Panc1 (cell line): ENCODE data around the gene PAAF1. TPM values are rescaled to one million over a fixed set of nuclear protein-coding genes. Genes with fewer than 3 reads are reported as not detected.

ENCODE experiments used
- ATAC-seq: fragments of 200-7000 bp; cut with Tn5 transposase; 2 replicates; pipeline ENCODE4 v1.9.1; 2020; ENCODE audit warnings: mild to moderate bottlenecking, moderate library complexity
- Bru-seq: library from RNA; stranded (reverse); fragments of 400-500 nt; gene quantifications from one replicate; lab custom pipeline; 2021; lab: Mats Ljungman, UMichigan
- BruChase-seq, 2 experiments: library from RNA; stranded (reverse); fragments of 400-500 nt; gene quantifications; one replicate each; lab custom pipeline; 2021; lab: Mats Ljungman, UMichigan
- BruUV-seq: library from RNA; stranded (reverse); fragments of 400-500 nt; replicated peaks from 2 replicates; lab custom pipeline; 2021; lab: Mats Ljungman, UMichigan
- CTCF ChIA-PET: fragments of 300-600 bp; sonication (Branson Sonifier 250); formaldehyde crosslinking; loops from one replicate; lab custom pipeline; 2022; ENCODE audit warnings: antibody characterized with exemption; lab: Charles Lee
- POLR2A ChIA-PET: fragments of 300-600 bp; sonication (Branson Sonifier 250); formaldehyde crosslinking; loops from one replicate; lab custom pipeline; 2022; ENCODE audit warnings: antibody characterized with exemption; lab: Charles Lee
- DNase-seq: peaks from one replicate; pipeline ENCODE4 v3.0.0-alpha.2; 2010; ENCODE audit warnings: low read depth, low spot score
- H3K27ac ChIP-seq: 2 replicates; pipeline ENCODE4 v1.5.1; 2011; ENCODE audit warnings: mild to moderate bottlenecking, low read length, inconsistent platforms
- H3K27me3 ChIP-seq: fragments of 200-500 bp; sonication (Bioruptor generic); 2 replicates; pipeline ENCODE4 v1.6.0; 2014; ENCODE audit warnings: low read length, inconsistent platforms; ENCODE audit not compliant: control insufficient read depth, insufficient read depth
- H3K36me3 ChIP-seq: fragments of 200-500 bp; sonication (Bioruptor generic); 2 replicates; pipeline ENCODE4 v1.5.1; 2014; ENCODE audit warnings: inconsistent platforms, mild to moderate bottlenecking, low read length, moderate library complexity; ENCODE audit not compliant: control insufficient read depth, insufficient read depth
- H3K4me1 ChIP-seq: 2 replicates; pipeline ENCODE4 v1.5.1; 2011; ENCODE audit warnings: inconsistent platforms, mild to moderate bottlenecking, low read length, moderate library complexity; ENCODE audit not compliant: control insufficient read depth, insufficient read depth
- H3K4me3 ChIP-seq, 2 experiments: 2 replicates each; pipeline ENCODE4 v1.5.1; 2011 to 2012; ENCODE audit warnings: low read depth in 2 of 2, low read length in 2 of 2, mild to moderate bottlenecking in 2 of 2, inconsistent platforms in 1 of 2, moderate library complexity in 1 of 2
- H3K9me3 ChIP-seq: fragments of 200-500 bp; sonication (Bioruptor generic); 2 replicates; pipeline ENCODE4 v1.5.1; 2014; ENCODE audit warnings: low read depth, mild to moderate bottlenecking, inconsistent platforms, low read length, moderate library complexity; ENCODE audit not compliant: control insufficient read depth, insufficient read depth
- CTCF ChIP-seq: fragments of 450-650 bp; IDR thresholded peaks from 2 replicates; pipeline ENCODE4 v1.5.1; 2017; ENCODE audit warnings: mild to moderate bottlenecking
- POLR2AphosphoS5 ChIP-seq: IDR thresholded peaks from 2 replicates; pipeline ENCODE4 v1.6.1; 2012; ENCODE audit warnings: mild to moderate bottlenecking, low read depth, low read length, moderate library complexity
- REST ChIP-seq, 2 experiments: IDR thresholded peaks; 2 replicates each; pipeline ENCODE4 v1.6.1; 2011 to 2012; ENCODE audit warnings: low read depth in 2 of 2, control low read depth in 1 of 2, low read length in 1 of 2, mild to moderate bottlenecking in 1 of 2, moderate library complexity in 1 of 2; ENCODE audit not compliant: insufficient read depth in 1 of 2
- SIN3A ChIP-seq: IDR thresholded peaks from 2 replicates; pipeline ENCODE4 v1.6.1; 2012; ENCODE audit warnings: low read depth, mild to moderate bottlenecking, low read length, moderate library complexity, borderline replicate concordance; ENCODE audit not compliant: insufficient read depth
- TCF7L2 ChIP-seq: IDR thresholded peaks from 2 replicates; pipeline ENCODE4 v1.6.1; 2011; ENCODE audit warnings: mild to moderate bottlenecking, low read depth, low read length, inconsistent platforms
- in situ Hi-C: cut with HindIII; loops from 2 replicates; pipeline ENCODE4 v1.10.0; 2016; ENCODE audit warnings: low sequenced_read_pairs, low pct_unique_long_range_greater_than_20kb
- intact Hi-C: fragments of 100-400 bp; cut with micrococcal nuclease; formaldehyde crosslinking; loops from one replicate; pipeline ENCODE4 v1.10.0; 2022; ENCODE audit not compliant: unreplicated experiment
- long read RNA-seq: library from polyadenylated mRNA; unstranded; transcript quantifications from one replicate; pipeline ENCODE4 v2.0.0, GENCODE V29; 2021; ENCODE audit not compliant: unreplicated experiment
- polyA plus RNA-seq: library from polyadenylated mRNA; unstranded; fragments of >200 nt; gene quantifications from one replicate; pipeline ENCODE4 v1.2.1, GENCODE V29; 2012; ENCODE audit warnings: missing spikeins; ENCODE audit not compliant: insufficient read length
- total RNA-seq: library from RNA; stranded (reverse); gene quantifications from one replicate; pipeline ENCODE4 v1.2.1, GENCODE V29; 2021; ENCODE audit not compliant: unreplicated experiment

PAAF1 gene
- total RNA-seq (22.1 TPM), Bru-seq, nascent RNA (percentile 62 among the genes with signal in this experiment), BruChase-seq, experiment 1, labeled RNA remaining after a 2-hour chase (percentile 54 among the genes with signal in this experiment), BruChase-seq, experiment 2, labeled RNA remaining after a 6-hour chase (percentile 59 among the genes with signal in this experiment)
- polyA plus RNA-seq = 20.0 TPM
- long read RNA-seq, full-length matches to known transcripts = 69 of 96 reads
- long read RNA-seq, partial matches to known transcripts = 3 of 96 reads
- long read RNA-seq, other reads (novel, unspliced or antisense) = 24 of 96 reads

- no TSS peak for BruUV-seq
- CTCF ChIA-PET = no interaction called here
- intact Hi-C loops = no loop called here
Measured at GRCh38 chr11:73876424-73877310, at the start of gene PAAF1, which contains the start of gene COA4. Gene PAAF1 (plus strand): TSS chr11:73876999. CDS start chr11:73877022, 23 bp downstream. Gene COA4 (minus strand): TSS chr11:73876846. CDS start chr11:73873378, 3,468 bp downstream.

More at GRCh38 chr11:73876424-73877310, at the start of gene PAAF1, which contains the start of gene COA4:
- peak within 1 kb of the TSS; percentile 100 for H3K27ac ChIP-seq
- peak; percentile 91 for DNase-seq
- H3K4me1 ChIP-seq = peaks cover 12% of the 10 kb centered on the region
- no peaks in the 10 kb centered on the region for H3K27me3 ChIP-seq
- ATAC-seq = peak; percentile 99
- H3K4me3 ChIP-seq = peak within 1 kb of the TSS; percentile 84 to 88
- peaks cover 11% of the 10 kb centered on the region for H3K36me3 ChIP-seq
- in situ Hi-C loops = no loop called here
- POLR2A ChIA-PET = no interaction called here
- TF ChIP-seq REST (IDR thresholded peaks at IDR 0.05; ENCODE audit: insufficient read depth in 1 of 2, low read depth in 2 of 2, low read length in 1 of 2) (peak in 1 of 2 experiments; percentile 50; a peak in 1 of 4 replicates), TCF7L2 (peak; percentile 100), SIN3A (peak; percentile 88), CTCF (no peak), POLR2AphosphoS5 (peak; percentile 97)
- no peaks in the 10 kb centered on the region for H3K9me3 ChIP-seq
